ENCODE measurements around the gene SLC5A6. TPM values are rescaled to one million over a fixed set of nuclear protein-coding genes. Genes with fewer than 3 reads are reported as not detected.

SLC5A6 gene
- total RNA-seq, 1 experiment from 2014 or later: 49.0 TPM

DNA sequence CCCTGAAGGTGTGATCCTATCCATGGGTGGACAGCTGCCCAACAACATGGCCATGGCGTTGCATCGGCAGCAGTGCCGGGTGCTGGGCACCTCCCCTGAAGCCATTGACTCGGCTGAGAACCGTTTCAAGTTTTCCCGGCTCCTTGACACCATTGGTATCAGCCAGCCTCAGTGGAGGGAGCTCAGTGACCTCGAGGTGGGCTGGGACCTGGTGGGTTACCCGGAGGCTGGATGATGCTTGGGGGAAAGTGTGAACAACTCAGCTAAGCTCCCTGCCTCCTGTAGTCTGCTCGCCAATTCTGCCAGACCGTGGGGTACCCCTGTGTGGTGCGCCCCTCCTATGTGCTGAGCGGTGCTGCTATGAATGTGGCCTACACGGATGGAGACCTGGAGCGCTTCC lies 21.3 kb upstream of the SLC5A6 start:
- H3K27me3 ChIP-seq (ENCODE audit: insufficient read depth, low read depth): no peaks in the 10 kb centered on the region
- no peak for TF ChIP-seq EZH2 (IDR thresholded peaks at IDR 0.05; ENCODE audit: low read depth)
- H3K79me2 ChIP-seq (ENCODE audit: low read depth): no peaks in the 10 kb centered on the region
- H3F3A ChIP-seq (ENCODE audit: insufficient read depth, low read depth): no peaks in the 10 kb centered on the region
- no peaks in the 10 kb centered on the region for H3K9me2 ChIP-seq (ENCODE audit: insufficient read depth)
- H3K4me2 ChIP-seq: no peak overlapping the region
- no peak overlapping the region for H3K4me3 ChIP-seq
- H3K4me1 ChIP-seq (replicated peaks; ENCODE audit: insufficient read depth): no peaks in the 10 kb centered on the region
- POLR2A ChIA-PET (ENCODE audit: unreplicated experiment): no interaction called here
- no peak overlapping the region for H3K27ac ChIP-seq
- no peak overlapping the region for H2AFZ ChIP-seq
- intact Hi-C loops (cut with micrococcal nuclease; ENCODE audit: unreplicated experiment): no loop called here
- H4K20me1 ChIP-seq (ENCODE audit: insufficient read depth): no peaks in the 10 kb centered on the region; the same call in 1 of the 2 replicates
- peaks cover 20% of the 10 kb centered on the region for H3K36me3 ChIP-seq (ENCODE audit: low read depth)
- no TSS peak for BruUV-seq (replicated peaks)
- H3K9me3 ChIP-seq (ENCODE audit: insufficient read depth, low read depth): no peaks in the 10 kb centered on the region
- DNase-seq: no peak
- CTCF ChIA-PET: no interaction called here

DNA sequence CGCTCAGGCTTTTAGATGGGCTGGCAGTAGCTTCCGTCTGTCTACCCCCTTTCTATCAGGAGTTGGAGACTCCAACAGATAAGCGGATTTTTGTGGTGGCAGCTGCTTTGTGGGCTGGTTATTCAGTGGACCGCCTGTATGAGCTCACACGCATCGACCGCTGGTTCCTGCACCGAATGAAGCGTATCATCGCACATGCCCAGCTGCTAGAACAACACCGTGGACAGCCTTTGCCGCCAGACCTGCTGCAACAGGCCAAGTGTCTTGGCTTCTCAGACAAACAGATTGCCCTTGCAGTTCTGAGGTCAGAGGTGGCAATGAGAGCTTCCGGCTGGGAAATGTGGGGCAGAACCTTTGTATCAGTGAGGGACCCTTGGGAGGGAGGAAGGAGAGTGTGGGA lies 19.9 kb upstream of the SLC5A6 start:
- H3K4me1 ChIP-seq (replicated peaks; ENCODE audit: insufficient read depth): no peaks in the 10 kb centered on the region
- H3K79me2 ChIP-seq (ENCODE audit: low read depth): no peaks in the 10 kb centered on the region
- H3K9me3 ChIP-seq (ENCODE audit: insufficient read depth, low read depth): no peaks in the 10 kb centered on the region
- POLR2A ChIA-PET (ENCODE audit: unreplicated experiment): no interaction called here
- peaks cover 28% of the 10 kb centered on the region for H3K36me3 ChIP-seq (ENCODE audit: low read depth)
- CTCF ChIA-PET: no interaction called here
- H3F3A ChIP-seq (ENCODE audit: insufficient read depth, low read depth): no peaks in the 10 kb centered on the region
- BruUV-seq (replicated peaks): no TSS peak
- H3K9me2 ChIP-seq (ENCODE audit: insufficient read depth): no peaks in the 10 kb centered on the region
- H4K20me1 ChIP-seq (ENCODE audit: insufficient read depth): no peaks in the 10 kb centered on the region; the same call in 1 of the 2 replicates
- no peak for TF ChIP-seq EZH2 (IDR thresholded peaks at IDR 0.05; ENCODE audit: low read depth)
- TF ChIP-seq, protein P1, sequence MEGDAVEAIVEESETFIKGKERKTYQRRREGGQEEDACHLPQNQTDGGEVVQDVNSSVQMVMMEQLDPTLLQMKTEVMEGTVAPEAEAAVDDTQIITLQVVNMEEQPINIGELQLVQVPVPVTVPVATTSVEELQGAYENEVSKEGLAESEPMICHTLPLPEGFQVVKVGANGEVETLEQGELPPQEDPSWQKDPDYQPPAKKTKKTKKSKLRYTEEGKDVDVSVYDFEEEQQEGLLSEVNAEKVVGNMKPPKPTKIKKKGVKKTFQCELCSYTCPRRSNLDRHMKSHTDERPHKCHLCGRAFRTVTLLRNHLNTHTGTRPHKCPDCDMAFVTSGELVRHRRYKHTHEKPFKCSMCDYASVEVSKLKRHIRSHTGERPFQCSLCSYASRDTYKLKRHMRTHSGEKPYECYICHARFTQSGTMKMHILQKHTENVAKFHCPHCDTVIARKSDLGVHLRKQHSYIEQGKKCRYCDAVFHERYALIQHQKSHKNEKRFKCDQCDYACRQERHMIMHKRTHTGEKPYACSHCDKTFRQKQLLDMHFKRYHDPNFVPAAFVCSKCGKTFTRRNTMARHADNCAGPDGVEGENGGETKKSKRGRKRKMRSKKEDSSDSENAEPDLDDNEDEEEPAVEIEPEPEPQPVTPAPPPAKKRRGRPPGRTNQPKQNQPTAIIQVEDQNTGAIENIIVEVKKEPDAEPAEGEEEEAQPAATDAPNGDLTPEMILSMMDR (conservative IDR thresholded peaks at IDR 0.05): no peak
- H3K4me3 ChIP-seq: no peak overlapping the region
- no peak overlapping the region for H2AFZ ChIP-seq
- H3K27me3 ChIP-seq (ENCODE audit: insufficient read depth, low read depth): no peaks in the 10 kb centered on the region
- intact Hi-C loops (cut with micrococcal nuclease; ENCODE audit: unreplicated experiment): no loop called here
- no peak for DNase-seq
- no peak overlapping the region for H3K27ac ChIP-seq
- H3K4me2 ChIP-seq: no peak overlapping the region

DNA sequence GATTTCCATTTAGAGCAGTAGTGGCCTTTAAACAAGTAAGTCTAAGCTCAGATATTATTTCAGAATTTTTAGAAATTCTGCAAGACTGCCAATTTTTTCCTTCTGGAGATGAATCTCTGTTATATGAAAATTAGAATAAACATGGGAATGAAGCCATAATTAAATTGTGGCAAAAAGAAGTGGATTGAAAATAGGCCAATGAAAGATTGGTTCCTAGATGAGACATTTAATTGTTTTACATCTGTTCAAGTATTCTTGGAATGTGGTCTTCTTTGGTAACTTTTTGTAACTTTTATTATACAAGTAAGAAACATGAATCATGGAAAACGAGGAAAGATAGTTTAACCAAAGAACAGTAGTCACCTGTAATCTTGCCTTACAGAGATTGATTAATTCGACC lies 15.4 kb upstream of the SLC5A6 start:
- TF ChIP-seq EZH2 (IDR thresholded peaks at IDR 0.05; ENCODE audit: low read depth): no peak
- TF ChIP-seq, protein P1 (conservative IDR thresholded peaks at IDR 0.05): no peak
- intact Hi-C loops (cut with micrococcal nuclease; ENCODE audit: unreplicated experiment): no loop called here
- Histone ChIP-seq H3F3A (ENCODE audit: insufficient read depth, low read depth) (no peaks in the 10 kb centered on the region), H3K27me3 (ENCODE audit: insufficient read depth, low read depth) (no peaks in the 10 kb centered on the region), H3K4me3 (no peak overlapping the region), H3K4me1 (replicated peaks; ENCODE audit: insufficient read depth) (no peaks in the 10 kb centered on the region), H3K27ac (no peak overlapping the region), H4K20me1 (ENCODE audit: insufficient read depth) (no peaks in the 10 kb centered on the region; the same call in 1 of the 2 replicates), H3K36me3 (ENCODE audit: low read depth) (peaks cover 19% of the 10 kb centered on the region; the same call in 1 of the 2 replicates), H2AFZ (no peak overlapping the region), H3K79me2 (ENCODE audit: low read depth) (no peaks in the 10 kb centered on the region), H3K4me2 (no peak overlapping the region), H3K9me3 (ENCODE audit: insufficient read depth, low read depth) (no peaks in the 10 kb centered on the region), H3K9me2 (ENCODE audit: insufficient read depth) (no peaks in the 10 kb centered on the region)
- POLR2A ChIA-PET (ENCODE audit: unreplicated experiment): no interaction called here
- DNase-seq: no peak
- CTCF ChIA-PET: no interaction called here
- no TSS peak for BruUV-seq (replicated peaks)

DNA sequence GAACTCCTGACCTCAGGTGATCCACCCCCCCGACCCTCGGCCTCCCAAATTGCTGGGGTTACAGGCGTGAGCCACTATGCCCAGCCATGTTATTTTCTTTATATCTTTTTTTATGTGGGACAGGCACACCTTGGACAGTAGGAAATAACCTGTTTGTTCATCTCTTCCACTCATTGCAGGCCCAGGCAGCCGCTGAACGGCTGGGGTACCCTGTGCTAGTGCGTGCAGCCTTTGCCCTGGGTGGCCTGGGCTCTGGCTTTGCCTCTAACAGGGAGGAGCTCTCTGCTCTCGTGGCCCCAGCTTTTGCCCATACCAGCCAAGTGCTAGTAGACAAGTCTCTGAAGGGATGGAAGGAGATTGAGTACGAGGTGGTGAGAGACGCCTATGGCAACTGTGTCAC lies 13.5 kb upstream of the SLC5A6 start:
- H3K36me3 ChIP-seq (ENCODE audit: low read depth): peaks cover 25% of the 10 kb centered on the region; the same call in 1 of the 2 replicates
- no TSS peak for BruUV-seq (replicated peaks)

More for the DNA sequence above, 13.5 kb upstream of the SLC5A6 start:
- Histone ChIP-seq H3K4me3 (no peak overlapping the region), H3K4me2 (no peak overlapping the region), H3K4me1 (replicated peaks; ENCODE audit: insufficient read depth) (no peaks in the 10 kb centered on the region), H3K9me2 (ENCODE audit: insufficient read depth) (no peaks in the 10 kb centered on the region), H3K79me2 (ENCODE audit: low read depth) (no peaks in the 10 kb centered on the region), H3K27ac (no peak overlapping the region), H3K27me3 (ENCODE audit: insufficient read depth, low read depth) (no peaks in the 10 kb centered on the region), H4K20me1 (ENCODE audit: insufficient read depth) (no peaks in the 10 kb centered on the region), H3F3A (ENCODE audit: insufficient read depth, low read depth) (no peaks in the 10 kb centered on the region; the same call in 1 of the 2 replicates), H2AFZ (no peak overlapping the region), H3K9me3 (ENCODE audit: insufficient read depth, low read depth) (no peaks in the 10 kb centered on the region)
- TF ChIP-seq EZH2 (IDR thresholded peaks at IDR 0.05; ENCODE audit: low read depth): no peak
- TF ChIP-seq, protein P1 (conservative IDR thresholded peaks at IDR 0.05): no peak
- no peak for DNase-seq
- ChIA-PET CTCF (no interaction called here), POLR2A (ENCODE audit: unreplicated experiment) (no interaction called here)
- intact Hi-C loops (cut with micrococcal nuclease; ENCODE audit: unreplicated experiment): no loop called here
